ENCODE data around the gene DUOX2. TPM values are rescaled to one million over a fixed set of nuclear protein-coding genes. Genes with fewer than 3 reads are reported as not detected.

The DUOX2 gene
- total RNA-seq, 3 donors from 2014 or later (not counting 1 experiment from before 2014, with no cell fraction given), result 2.5 TPM; not detected in 2

- no peak for ATAC-seq
- no peak overlapping the region for H3K4me3 Mint-ChIP-seq
- no peaks in the 10 kb centered on the region for H3K9me3 ChIP-seq (ENCODE audit: control insufficient read depth, insufficient read depth, low read length)
- no peaks in the 10 kb centered on the region for H3K4me1 ChIP-seq (ENCODE audit: control insufficient read depth, insufficient read depth, low read length)
- intact Hi-C loops (cut with micrococcal nuclease), result no loop called here
- WGBS (ENCODE audit: insufficient coverage), result 89% methylated on average over 10 of the region's 10 CpGs
- H3K27ac ChIP-seq (ENCODE audit: low read length), result no peak overlapping the region
- TF ChIP-seq CTCF (IDR thresholded peaks at IDR 0.05), result no peak
- peaks cover 20 to 52% of the 10 kb centered on the region in 2 donors for H3K27me3 Mint-ChIP-seq (ENCODE audit: low read depth in 2 of 2)
- no peak for DNase-seq
- H3K27ac Mint-ChIP-seq, result no peak overlapping the region
- H3K4me3 ChIP-seq (ENCODE audit: low read length), result no peak overlapping the region
- no peaks in the 10 kb centered on the region for H3K36me3 ChIP-seq (ENCODE audit: control insufficient read depth, insufficient read depth, low read length)
- H3K9me3 Mint-ChIP-seq, result no peaks in the 10 kb centered on the region
- H3K4me1 Mint-ChIP-seq, result no peaks in the 10 kb centered on the region
- no peaks in the 10 kb centered on the region for H3K36me3 Mint-ChIP-seq
- H3K27me3 ChIP-seq (ENCODE audit: control insufficient read depth, insufficient read depth, low read length), result peaks cover 10% of the 10 kb centered on the region
These were observed 24.9 kb downstream of the DUOX2 start for GRCh38 chr15:45088801-45089711.

GRCh38 chr15:45087513-45087912 is 26.5 kb downstream of the DUOX2 start:
- no peak for TF ChIP-seq CTCF (IDR thresholded peaks at IDR 0.05)
- no peaks in the 10 kb centered on the region for H3K36me3 Mint-ChIP-seq
- Histone ChIP-seq H3K27ac (ENCODE audit: low read length) (no peak overlapping the region), H3K4me3 (ENCODE audit: low read length) (no peak overlapping the region), H3K9me3 (ENCODE audit: control insufficient read depth, insufficient read depth, low read length) (no peaks in the 10 kb centered on the region), H3K4me1 (ENCODE audit: control insufficient read depth, insufficient read depth, low read length) (no peaks in the 10 kb centered on the region), H3K27me3 (ENCODE audit: control insufficient read depth, insufficient read depth, low read length) (peaks cover 8% of the 10 kb centered on the region), H3K36me3 (ENCODE audit: control insufficient read depth, insufficient read depth, low read length) (no peaks in the 10 kb centered on the region)
- peaks cover 27 to 58% of the 10 kb centered on the region in 2 donors for H3K27me3 Mint-ChIP-seq (ENCODE audit: low read depth in 2 of 2)
- intact Hi-C loops (cut with micrococcal nuclease), result no loop called here
- DNase-seq, result no peak
- H3K27ac Mint-ChIP-seq, result no peak overlapping the region
- H3K4me1 Mint-ChIP-seq, result no peaks in the 10 kb centered on the region
- ATAC-seq, result no peak
- H3K9me3 Mint-ChIP-seq, result no peaks in the 10 kb centered on the region
- 75% methylated on average over 1 of the region's 1 CpG for WGBS (ENCODE audit: insufficient coverage)
- H3K4me3 Mint-ChIP-seq, result no peak overlapping the region

GRCh38 chr15:45084163-45084562 is 29.8 kb downstream of the DUOX2 start:
- Histone ChIP-seq H3K9me3 (ENCODE audit: control insufficient read depth, insufficient read depth, low read length) (no peaks in the 10 kb centered on the region), H3K4me3 (ENCODE audit: low read length) (no peak overlapping the region), H3K27me3 (ENCODE audit: control insufficient read depth, insufficient read depth, low read length) (peaks cover 8% of the 10 kb centered on the region), H3K27ac (ENCODE audit: low read length) (no peak overlapping the region), H3K4me1 (ENCODE audit: control insufficient read depth, insufficient read depth, low read length) (no peaks in the 10 kb centered on the region), H3K36me3 (ENCODE audit: control insufficient read depth, insufficient read depth, low read length) (no peaks in the 10 kb centered on the region)
- ATAC-seq (no peak), DNase-seq (no peak)
- H3K9me3 Mint-ChIP-seq, result no peaks in the 10 kb centered on the region
- intact Hi-C loops (cut with micrococcal nuclease), result no loop called here
- H3K27ac Mint-ChIP-seq, result no peak overlapping the region
- peaks cover 18 to 32% of the 10 kb centered on the region in 2 donors for H3K27me3 Mint-ChIP-seq (ENCODE audit: low read depth in 2 of 2)
- 78% methylated on average over 3 of the region's 3 CpGs for WGBS (ENCODE audit: insufficient coverage)
- H3K4me1 Mint-ChIP-seq, result no peaks in the 10 kb centered on the region
- no peak overlapping the region for H3K4me3 Mint-ChIP-seq
- H3K36me3 Mint-ChIP-seq, result no peaks in the 10 kb centered on the region
- TF ChIP-seq CTCF (IDR thresholded peaks at IDR 0.05), result no peak
